GM18526 (cell line): Measurements from ENCODE around the gene SLC9A8.

ENCODE experiments used
- POLR2A ChIP-seq: IDR thresholded peaks from 3 replicates; pipeline ENCODE4 v1.6.1; 2011; ENCODE audit not compliant: insufficient read length; ENCODE audit errors: extremely low read depth

The SLC9A8 gene

GRCh38 chr20:49785149-49785851 lies 27.3 kb upstream of the SLC9A8 start:
- no peak for TF ChIP-seq POLR2A

GRCh38 chr20:49785852-49786175 lies 26.8 kb upstream of the SLC9A8 start:
- no peak for TF ChIP-seq POLR2A

GRCh38 chr20:49786196-49786595 lies 26.4 kb upstream of the SLC9A8 start:
- TF ChIP-seq POLR2A, result no peak

- no peak for TF ChIP-seq POLR2A
Measured at GRCh38 chr20:49786668-49787370, 25.8 kb upstream of the SLC9A8 start.

- TF ChIP-seq POLR2A, result no peak
Measured at GRCh38 chr20:49787371-49788357, 25.0 kb upstream of the SLC9A8 start.

GRCh38 chr20:49790077-49790798 lies 22.4 kb upstream of the SLC9A8 start:
- TF ChIP-seq POLR2A, result no peak

GRCh38 chr20:49791165-49791564 lies 21.5 kb upstream of the SLC9A8 start:
- TF ChIP-seq POLR2A, result no peak

- TF ChIP-seq POLR2A, result no peak
Measured at GRCh38 chr20:49792006-49792405, 20.6 kb upstream of the SLC9A8 start.

- TF ChIP-seq POLR2A, result no peak
Measured at GRCh38 chr20:49792611-49793010, 20.0 kb upstream of the SLC9A8 start.

- TF ChIP-seq POLR2A, result no peak
Measured at GRCh38 chr20:49794336-49795134, 18.1 kb upstream of the SLC9A8 start.

GRCh38 chr20:49795135-49795424 lies 17.5 kb upstream of the SLC9A8 start:
- TF ChIP-seq POLR2A, result no peak

- TF ChIP-seq POLR2A, result no peak
Measured at GRCh38 chr20:49796600-49797343, 15.9 kb upstream of the SLC9A8 start.

- no peak for TF ChIP-seq POLR2A
Measured at GRCh38 chr20:49797344-49797615, 15.3 kb upstream of the SLC9A8 start.

- TF ChIP-seq POLR2A, result no peak
Measured at GRCh38 chr20:49798718-49799117, 13.9 kb upstream of the SLC9A8 start.
